OCI-LY1 (cell line): Measurements from ENCODE around the gene ARL10.

Experiments used
- H2AFZ ChIP-seq: fragments of 200-600 bp; sonication (generic), shearing (Covaris generic); 2 replicates; pipeline ENCODE4 v1.6.0; 2014; ENCODE audit warnings: antibody characterized with exemption, mild to moderate bottlenecking, low read length
- H3F3A ChIP-seq: fragments of 200-600 bp; sonication (generic), shearing (Covaris generic); 2 replicates; pipeline ENCODE4 v1.6.0; 2014; ENCODE audit warnings: mild to moderate bottlenecking, antibody characterized with exemption, low read length, moderate library complexity; ENCODE audit not compliant: insufficient read depth
- H3K27ac ChIP-seq: fragments of 200-600 bp; sonication (generic); 2 replicates; pipeline ENCODE4 v1.5.1; 2014; ENCODE audit warnings: low read length, mixed run types, mild to moderate bottlenecking, low read depth; ENCODE audit not compliant: poor library complexity, severe bottlenecking
- H3K27me3 ChIP-seq: fragments of 200-600 bp; sonication (generic); 2 replicates; pipeline ENCODE4 v1.6.0; 2014; ENCODE audit warnings: antibody characterized with exemption, mild to moderate bottlenecking, low read length, moderate library complexity; ENCODE audit not compliant: insufficient read depth
- H3K36me3 ChIP-seq: fragments of 200-600 bp; sonication (generic); 2 replicates; pipeline ENCODE4 v1.6.1; 2014; ENCODE audit warnings: mild to moderate bottlenecking, antibody characterized with exemption, low read length, moderate library complexity, mixed read lengths; ENCODE audit not compliant: insufficient read depth
- H3K4me1 ChIP-seq: fragments of 200-600 bp; sonication (generic); 2 replicates; pipeline ENCODE4 v1.5.1; 2014; ENCODE audit warnings: mild to moderate bottlenecking, low read length, moderate library complexity; ENCODE audit not compliant: insufficient read depth, severe bottlenecking
- H3K4me2 ChIP-seq: fragments of 200-600 bp; sonication (generic), shearing (Covaris generic); 2 replicates; pipeline ENCODE4 v1.6.1; 2014; ENCODE audit warnings: low read length
- H3K4me3 ChIP-seq: fragments of 200-600 bp; sonication (generic); 2 replicates; pipeline ENCODE4 v1.5.1; 2014; ENCODE audit warnings: low read length, low read depth, mild to moderate bottlenecking, mixed read lengths; ENCODE audit not compliant: poor library complexity, severe bottlenecking
- H3K79me2 ChIP-seq: fragments of 200-600 bp; shearing (Covaris generic); 2 replicates; pipeline ENCODE4 v1.6.1; 2016; ENCODE audit warnings: mixed run types, low read length, mixed read lengths; ENCODE audit not compliant: insufficient read depth
- H3K9ac ChIP-seq: fragments of 200-600 bp; sonication (generic), shearing (Covaris generic); 2 replicates; pipeline ENCODE4 v1.6.1; 2014; ENCODE audit warnings: mild to moderate bottlenecking, low read length, mixed read lengths
- H3K9me2 ChIP-seq: fragments of 200-600 bp; sonication (generic), shearing (Covaris generic); 2 replicates; pipeline ENCODE4 v1.6.1; 2014; ENCODE audit warnings: low read depth, mild to moderate bottlenecking, low read length, mixed read lengths
- H3K9me3 ChIP-seq: fragments of 200-600 bp; shearing (Covaris generic); 2 replicates; pipeline ENCODE4 v1.6.1; 2014; ENCODE audit warnings: low read length, mixed read lengths
- H4K20me1 ChIP-seq: fragments of 200-600 bp; sonication (generic), shearing (Covaris generic); 2 replicates; pipeline ENCODE4 v1.6.0; 2016; ENCODE audit warnings: mild to moderate bottlenecking, low read length; ENCODE audit not compliant: insufficient read depth
- EZH2 ChIP-seq: fragments of 200-600 bp; sonication (generic), shearing (Covaris generic); IDR thresholded peaks from 2 replicates; pipeline ENCODE4 v1.8.0; 2017; ENCODE audit warnings: borderline replicate concordance, mixed run types, mild to moderate bottlenecking, antibody characterized with exemption, low read length, moderate library complexity, mixed read lengths
- TF ChIP-seq, protein P1 (sequence below): fragments of 200-600 bp; sonication (generic), shearing (Covaris generic); IDR thresholded peaks from 2 replicates; pipeline ENCODE4 v1.5.1; 2017; ENCODE audit warnings: mild to moderate bottlenecking, antibody characterized with exemption, low read length, moderate library complexity, mixed read lengths

The ARL10 gene

DNA sequence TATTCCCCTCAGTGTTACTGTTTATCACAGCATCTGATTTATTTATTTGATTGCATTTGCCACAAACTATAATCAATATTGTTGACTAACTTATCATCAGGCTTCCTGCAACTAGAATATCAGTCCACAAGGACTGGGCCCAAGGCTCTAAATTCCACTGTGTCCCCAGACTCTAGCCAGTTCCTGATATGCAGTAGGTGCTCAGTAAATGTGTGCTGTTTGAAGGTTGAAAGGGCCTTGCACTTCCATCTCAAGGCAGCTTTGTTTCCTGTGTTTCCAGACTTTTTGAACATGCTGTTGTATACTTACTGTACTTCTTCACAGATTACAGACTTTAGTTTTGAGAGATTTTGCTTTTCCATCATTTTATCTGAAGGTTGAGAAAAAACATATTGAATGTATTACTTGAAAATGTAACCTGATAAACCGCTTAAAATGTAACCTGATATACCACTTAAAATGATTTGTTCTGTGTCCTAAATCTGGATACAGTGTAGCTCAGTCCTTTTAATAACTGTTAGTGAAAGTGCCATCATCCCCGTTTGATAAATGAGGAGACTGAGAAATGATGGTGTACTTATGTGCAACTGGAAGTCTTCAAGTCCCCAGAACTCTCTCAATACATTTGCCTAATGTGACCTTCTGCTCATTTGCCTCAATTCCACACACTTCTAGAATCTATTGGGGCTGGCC is 22.4 kb upstream of the ARL10 start:
- H3K27me3 ChIP-seq = no peaks in the 10 kb centered on the region
- H3K4me1 ChIP-seq = no peaks in the 10 kb centered on the region
- H3F3A ChIP-seq = no peaks in the 10 kb centered on the region
- no peak overlapping the region for H3K9ac ChIP-seq
- H3K79me2 ChIP-seq = no peaks in the 10 kb centered on the region
- no peak for TF ChIP-seq EZH2
- TF ChIP-seq, protein P1, sequence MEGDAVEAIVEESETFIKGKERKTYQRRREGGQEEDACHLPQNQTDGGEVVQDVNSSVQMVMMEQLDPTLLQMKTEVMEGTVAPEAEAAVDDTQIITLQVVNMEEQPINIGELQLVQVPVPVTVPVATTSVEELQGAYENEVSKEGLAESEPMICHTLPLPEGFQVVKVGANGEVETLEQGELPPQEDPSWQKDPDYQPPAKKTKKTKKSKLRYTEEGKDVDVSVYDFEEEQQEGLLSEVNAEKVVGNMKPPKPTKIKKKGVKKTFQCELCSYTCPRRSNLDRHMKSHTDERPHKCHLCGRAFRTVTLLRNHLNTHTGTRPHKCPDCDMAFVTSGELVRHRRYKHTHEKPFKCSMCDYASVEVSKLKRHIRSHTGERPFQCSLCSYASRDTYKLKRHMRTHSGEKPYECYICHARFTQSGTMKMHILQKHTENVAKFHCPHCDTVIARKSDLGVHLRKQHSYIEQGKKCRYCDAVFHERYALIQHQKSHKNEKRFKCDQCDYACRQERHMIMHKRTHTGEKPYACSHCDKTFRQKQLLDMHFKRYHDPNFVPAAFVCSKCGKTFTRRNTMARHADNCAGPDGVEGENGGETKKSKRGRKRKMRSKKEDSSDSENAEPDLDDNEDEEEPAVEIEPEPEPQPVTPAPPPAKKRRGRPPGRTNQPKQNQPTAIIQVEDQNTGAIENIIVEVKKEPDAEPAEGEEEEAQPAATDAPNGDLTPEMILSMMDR = no peak
- H3K4me3 ChIP-seq = no peak overlapping the region
- no peak overlapping the region for H2AFZ ChIP-seq
- H3K36me3 ChIP-seq = peaks cover 35% of the 10 kb centered on the region
- H3K27ac ChIP-seq = no peak overlapping the region
- no peak overlapping the region for H3K4me2 ChIP-seq
- H3K9me3 ChIP-seq = no peaks in the 10 kb centered on the region
- H3K9me2 ChIP-seq = no peaks in the 10 kb centered on the region
- H4K20me1 ChIP-seq = no peaks in the 10 kb centered on the region

DNA sequence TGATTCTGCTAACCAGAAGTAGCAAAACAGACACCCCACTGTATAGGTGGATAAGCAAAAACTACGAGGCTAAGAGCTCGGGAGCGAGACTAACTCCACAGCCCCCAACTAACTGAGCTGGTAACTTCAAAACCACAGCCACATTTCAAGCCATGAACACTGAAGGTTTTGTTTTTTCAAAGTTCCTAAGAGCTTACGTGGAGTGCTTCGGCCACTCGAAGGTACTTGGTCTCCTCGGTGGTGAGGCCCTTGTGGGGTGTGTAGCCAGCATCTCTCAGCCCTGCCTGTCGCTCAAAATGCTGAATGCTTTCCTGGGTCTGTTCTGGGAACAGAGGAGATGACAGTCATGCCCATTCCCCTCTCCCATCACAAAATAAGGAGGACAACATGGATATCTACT is 14.9 kb upstream of the ARL10 start:
- H3K4me3 ChIP-seq = no peak overlapping the region
- 0 out of 2 replicates have a peak, but pooled peaks cover 6% of the 10 kb centered on the region for H3K79me2 ChIP-seq
- H3K9ac ChIP-seq = no peak overlapping the region
- no peak for TF ChIP-seq EZH2
- TF ChIP-seq, protein P1 = no peak
- H3K9me2 ChIP-seq = no peaks in the 10 kb centered on the region
- no peak overlapping the region for H3K4me2 ChIP-seq
- no peak overlapping the region for H2AFZ ChIP-seq
- H3K27ac ChIP-seq = no peak overlapping the region
- H3K4me1 ChIP-seq = no peaks in the 10 kb centered on the region
- H3K27me3 ChIP-seq = no peaks in the 10 kb centered on the region
- H3K36me3 ChIP-seq = peaks cover 92% of the 10 kb centered on the region
- no peaks in the 10 kb centered on the region for H4K20me1 ChIP-seq
- H3K9me3 ChIP-seq = no peaks in the 10 kb centered on the region
- no peaks in the 10 kb centered on the region for H3F3A ChIP-seq

DNA sequence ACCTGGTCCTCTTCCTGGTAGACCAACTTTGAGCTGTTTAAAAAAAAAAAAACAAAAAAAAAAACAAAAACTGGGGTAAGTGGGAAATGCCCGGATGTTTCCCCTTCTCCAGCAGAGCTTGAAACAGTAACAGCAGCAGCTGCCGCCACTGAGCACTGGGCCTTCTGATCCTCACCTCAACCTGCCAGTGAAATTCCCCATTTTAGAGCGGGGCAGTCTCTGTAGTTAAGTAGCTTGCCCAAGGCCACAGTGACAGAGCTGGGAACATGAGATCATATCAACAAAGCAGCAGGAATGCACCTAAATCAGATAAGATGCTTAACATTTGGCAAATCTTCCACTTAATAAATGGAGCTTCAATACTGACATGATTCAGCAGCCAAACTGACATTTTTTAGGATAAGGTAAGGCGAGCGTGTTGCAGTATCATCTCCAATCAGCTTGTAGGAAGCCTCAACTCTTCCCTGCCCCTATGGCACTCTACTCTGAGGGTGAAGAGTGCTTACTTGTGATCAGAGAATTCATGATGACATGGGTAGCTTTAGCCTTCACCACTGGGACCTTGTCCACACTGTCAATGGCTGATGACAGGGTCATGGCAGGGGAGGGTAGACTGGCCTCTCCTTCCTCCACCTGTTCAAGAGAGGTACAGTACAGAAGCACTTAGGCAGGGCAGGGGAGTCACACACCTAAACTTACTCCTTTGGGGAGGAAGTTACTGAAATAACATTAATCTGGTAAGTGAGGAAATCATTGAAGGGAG is 13.0 kb upstream of the ARL10 start:
- Histone ChIP-seq H3F3A (no peaks in the 10 kb centered on the region), H3K9me2 (no peaks in the 10 kb centered on the region), H3K27ac (no peak overlapping the region), H3K36me3 (peaks cover 92% of the 10 kb centered on the region), H3K4me3 (no peak overlapping the region), H3K27me3 (no peaks in the 10 kb centered on the region), H3K4me1 (no peaks in the 10 kb centered on the region), H4K20me1 (no peaks in the 10 kb centered on the region), H3K9me3 (no peaks in the 10 kb centered on the region), H2AFZ (no peak overlapping the region), H3K9ac (no peak overlapping the region), H3K4me2 (no peak overlapping the region), H3K79me2 (0 out of 2 replicates have a peak, but pooled peaks cover 6% of the 10 kb centered on the region)
- TF ChIP-seq, protein P1 = no peak
- no peak for TF ChIP-seq EZH2
